ENCODE results near the gene TLL2. TPM values are rescaled to one million over a fixed set of nuclear protein-coding genes. Genes with fewer than 3 reads are reported as not detected.

TLL2 gene
- total RNA-seq, 2 experiments from 2014 or later = not detected

- H3K27me3 Mint-ChIP-seq = peaks cover 29% of the 10 kb centered on the region
- no peaks in the 10 kb centered on the region for H3K36me3 Mint-ChIP-seq (ENCODE audit: low read depth)
- ChIA-PET CTCF (interaction anchor here (0.7 kb wide), 1 partner anchor 174 kb away, joined by 3 read pairs; no protein-coding TSS in a partner anchor), POLR2A (no interaction called here)
- H3K4me3 Mint-ChIP-seq = no peak overlapping the region
- DNase-seq = no peak
- H3K27ac Mint-ChIP-seq = no peak overlapping the region
- H3K4me1 Mint-ChIP-seq = peaks cover 14% of the 10 kb centered on the region
- H3K9me3 Mint-ChIP-seq = no peaks in the 10 kb centered on the region
These were observed 135.9 kb downstream of the TLL2 start for GRCh38 chr10:96377816-96378294.

- no peaks in the 10 kb centered on the region for H3K36me3 Mint-ChIP-seq (ENCODE audit: low read depth)
- no peaks in the 10 kb centered on the region for H3K9me3 Mint-ChIP-seq
- no peak for DNase-seq
- H3K4me3 Mint-ChIP-seq = no peak overlapping the region
- no peak overlapping the region for H3K27ac Mint-ChIP-seq
- ChIA-PET POLR2A (no interaction called here), CTCF (no interaction called here)
- peaks cover 29% of the 10 kb centered on the region for H3K27me3 Mint-ChIP-seq
- peaks cover 14% of the 10 kb centered on the region for H3K4me1 Mint-ChIP-seq
These were observed 137.2 kb downstream of the TLL2 start for GRCh38 chr10:96376483-96376882.

DNA sequence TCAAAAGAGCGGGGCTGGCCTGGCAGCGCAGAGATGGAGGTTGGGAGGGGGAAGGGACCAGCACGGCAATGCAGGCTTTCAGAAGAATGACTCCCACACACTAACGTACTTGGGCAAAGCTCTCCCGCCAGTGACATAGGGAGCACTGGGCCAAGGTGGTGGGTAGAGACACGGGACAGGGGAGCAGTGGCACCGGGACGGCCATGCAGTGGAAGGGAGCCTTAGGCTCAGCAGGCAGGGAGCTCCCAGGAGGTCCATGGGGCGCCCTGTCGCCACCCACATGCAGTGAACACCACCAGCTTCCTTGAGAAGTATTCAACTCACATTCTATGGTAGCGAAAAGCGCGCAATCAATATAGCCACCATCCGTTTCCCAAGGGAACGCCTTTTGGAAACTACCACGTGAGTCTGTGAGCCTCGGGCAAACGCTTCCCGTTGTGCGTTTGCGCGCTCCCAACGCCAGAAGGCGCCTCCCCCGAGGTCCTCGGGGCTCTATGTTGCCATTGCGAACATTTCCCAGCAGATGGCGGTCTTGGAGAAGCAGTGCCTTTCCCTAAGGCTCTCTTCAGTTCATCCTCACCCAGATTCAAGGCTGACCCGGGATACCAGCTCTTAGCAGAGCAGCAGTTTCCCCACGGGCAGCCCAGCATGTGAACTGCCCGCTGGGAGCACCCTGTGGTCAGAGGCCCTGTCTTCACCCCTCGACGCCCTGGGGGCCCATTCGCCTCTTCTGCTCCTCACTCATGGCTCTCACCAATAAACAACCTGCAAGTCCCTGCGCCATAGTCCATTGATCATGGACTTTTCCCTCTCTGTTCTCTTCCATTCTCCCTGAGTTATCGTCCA lies 138.5 kb downstream of the TLL2 start:
- Mint-ChIP-seq H3K27me3 (peaks cover 29% of the 10 kb centered on the region), H3K9me3 (no peaks in the 10 kb centered on the region), H3K36me3 (ENCODE audit: low read depth) (no peaks in the 10 kb centered on the region), H3K4me3 (peak overlapping the region; percentile 59), H3K4me1 (peaks cover 14% of the 10 kb centered on the region), H3K27ac (no peak overlapping the region)
- peak; percentile 76 for DNase-seq
- POLR2A ChIA-PET = interaction anchor here (1.2 kb wide), 1 partner anchor 245 kb away, joined by 4 read pairs; the partner anchor contains the start of gene ZNF518A
- CTCF ChIA-PET = interaction anchor here (0.6 to 2.5 kb wide), 17 partner anchors 10 to 798 kb away, joined by 3 to 24 read pairs (median 3); partner anchors contain the start of gene TLL2

GRCh38 chr10:96374639-96374984 lies 139.1 kb downstream of the TLL2 start:
- Mint-ChIP-seq H3K27ac (no peak overlapping the region), H3K27me3 (peaks cover 29% of the 10 kb centered on the region), H3K4me1 (peaks cover 14% of the 10 kb centered on the region), H3K4me3 (peak overlapping the region; percentile 59), H3K36me3 (ENCODE audit: low read depth) (no peaks in the 10 kb centered on the region), H3K9me3 (no peaks in the 10 kb centered on the region)
- no peak for DNase-seq
- ChIA-PET POLR2A (interaction anchor here (1.2 kb wide), 1 partner anchor 244 kb away, joined by 4 read pairs; the partner anchor contains the start of gene ZNF518A), CTCF (interaction anchor here (0.6 to 2.5 kb wide), 15 partner anchors 9 to 797 kb away, joined by 3 to 24 read pairs (median 3); partner anchors contain the start of gene TLL2)

GRCh38 chr10:96374004-96374403 lies 139.7 kb downstream of the TLL2 start:
- peaks cover 29% of the 10 kb centered on the region for H3K27me3 Mint-ChIP-seq
- H3K36me3 Mint-ChIP-seq (ENCODE audit: low read depth) = no peaks in the 10 kb centered on the region
- H3K4me3 Mint-ChIP-seq = no peak overlapping the region

GRCh38 chr10:96371356-96371755 lies 142.4 kb downstream of the TLL2 start:
- POLR2A ChIA-PET = no interaction called here
- peaks cover 14% of the 10 kb centered on the region for H3K4me1 Mint-ChIP-seq
- H3K9me3 Mint-ChIP-seq = no peaks in the 10 kb centered on the region
- peaks cover 25% of the 10 kb centered on the region for H3K27me3 Mint-ChIP-seq
- no peak for DNase-seq
- CTCF ChIA-PET = interaction anchor here (0.7 to 2.4 kb wide), 7 partner anchors 8 to 683 kb away, joined by 3 to 10 read pairs (median 4); no protein-coding TSS in a partner anchor
- no peak overlapping the region for H3K27ac Mint-ChIP-seq
- H3K36me3 Mint-ChIP-seq (ENCODE audit: low read depth) = no peaks in the 10 kb centered on the region
- no peak overlapping the region for H3K4me3 Mint-ChIP-seq

More at GRCh38 chr10:96374004-96374403, 139.7 kb downstream of the TLL2 start:
- no peak for DNase-seq
- POLR2A ChIA-PET = no interaction called here
- no peaks in the 10 kb centered on the region for H3K9me3 Mint-ChIP-seq
- H3K4me1 Mint-ChIP-seq = peaks cover 14% of the 10 kb centered on the region
- H3K27ac Mint-ChIP-seq = no peak overlapping the region
- CTCF ChIA-PET = interaction anchor here (1.2 to 2.5 kb wide), 4 partner anchors 9 to 358 kb away, joined by 3 to 24 read pairs (median 4); no protein-coding TSS in a partner anchor

DNA sequence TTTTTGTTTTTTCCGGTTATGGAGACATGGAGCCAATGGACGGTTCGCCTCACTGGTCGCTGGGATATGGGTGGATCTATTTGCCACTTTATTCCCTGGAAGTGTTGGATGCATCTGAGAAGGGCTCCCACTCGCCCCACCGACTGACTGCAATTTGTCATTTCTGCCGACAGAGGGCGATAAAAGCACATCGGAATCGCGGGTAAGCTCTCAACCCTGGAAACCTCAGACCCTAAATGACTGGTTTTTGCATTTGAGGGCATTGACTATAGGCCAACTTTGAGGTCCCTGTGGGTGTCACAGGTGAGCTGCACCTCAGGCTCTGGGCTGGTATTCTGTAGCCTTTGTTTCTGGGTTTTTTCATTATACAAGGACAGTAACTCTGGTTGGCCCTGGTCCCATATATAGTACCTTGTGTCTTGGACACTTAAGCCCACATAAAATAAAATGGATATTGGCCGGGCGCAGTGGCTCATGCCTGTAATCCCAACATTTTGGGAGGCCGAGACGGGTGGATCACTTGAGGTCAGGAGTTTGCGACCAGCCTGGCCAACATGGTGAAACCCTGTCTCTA lies 143.1 kb downstream of the TLL2 start:
- H3K27me3 Mint-ChIP-seq = peaks cover 21% of the 10 kb centered on the region
- CTCF ChIA-PET = interaction anchor here (0.7 to 2.4 kb wide), 16 partner anchors 8 to 683 kb away, joined by 3 to 10 read pairs (median 3); partner anchors contain the start of genes OPALIN and TLL2
- peak; percentile 48 for DNase-seq
- POLR2A ChIA-PET = no interaction called here
- H3K36me3 Mint-ChIP-seq (ENCODE audit: low read depth) = no peaks in the 10 kb centered on the region
- no peak overlapping the region for H3K4me3 Mint-ChIP-seq
- no peak overlapping the region for H3K27ac Mint-ChIP-seq
- H3K4me1 Mint-ChIP-seq = peaks cover 13% of the 10 kb centered on the region
- no peaks in the 10 kb centered on the region for H3K9me3 Mint-ChIP-seq

DNA sequence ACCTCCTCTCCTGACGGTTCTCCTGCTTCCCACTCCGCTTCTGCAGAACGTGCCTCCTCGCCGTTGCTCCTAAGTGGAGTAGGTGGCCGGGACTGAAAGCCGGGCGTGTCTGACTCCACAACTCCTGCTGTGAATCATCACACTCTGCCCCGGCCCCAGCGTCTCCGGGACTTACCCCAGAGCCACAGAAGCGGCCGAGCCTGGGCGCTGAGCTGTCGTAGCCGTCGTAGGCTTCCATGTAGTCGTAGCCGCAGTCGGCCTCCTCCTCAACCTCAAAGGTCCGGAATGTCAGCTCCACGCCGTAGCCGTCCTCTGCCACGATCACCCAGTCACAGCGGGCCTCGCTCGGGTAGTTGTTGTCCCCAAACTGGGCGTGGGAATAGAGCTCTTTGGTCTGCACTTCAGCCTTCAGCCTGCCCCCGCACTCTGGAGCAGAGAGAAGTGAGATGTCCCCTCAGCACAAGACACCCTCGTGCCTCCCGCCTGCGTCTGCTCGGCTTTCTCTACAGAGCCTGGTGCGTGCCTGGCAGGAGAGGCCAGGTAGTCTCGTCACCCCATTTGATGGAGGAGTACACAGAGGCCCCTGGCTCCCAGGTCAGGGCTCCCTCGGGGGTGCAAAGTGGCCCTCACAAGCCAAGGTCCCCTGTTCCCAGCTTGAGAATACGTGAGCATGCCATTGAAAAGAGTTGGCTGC lies 143.7 kb downstream of the TLL2 start:
- Mint-ChIP-seq H3K9me3 (no peaks in the 10 kb centered on the region), H3K27me3 (peaks cover 16% of the 10 kb centered on the region), H3K36me3 (ENCODE audit: low read depth) (no peaks in the 10 kb centered on the region), H3K4me3 (no peak overlapping the region), H3K4me1 (peaks cover 8% of the 10 kb centered on the region), H3K27ac (no peak overlapping the region)
- no peak for DNase-seq
- CTCF ChIA-PET = interaction anchor here (0.9 to 2.4 kb wide), 12 partner anchors 8 to 361 kb away, joined by 3 to 10 read pairs (median 4); partner anchors contain the start of genes OPALIN and TLL2
- POLR2A ChIA-PET = no interaction called here

DNA sequence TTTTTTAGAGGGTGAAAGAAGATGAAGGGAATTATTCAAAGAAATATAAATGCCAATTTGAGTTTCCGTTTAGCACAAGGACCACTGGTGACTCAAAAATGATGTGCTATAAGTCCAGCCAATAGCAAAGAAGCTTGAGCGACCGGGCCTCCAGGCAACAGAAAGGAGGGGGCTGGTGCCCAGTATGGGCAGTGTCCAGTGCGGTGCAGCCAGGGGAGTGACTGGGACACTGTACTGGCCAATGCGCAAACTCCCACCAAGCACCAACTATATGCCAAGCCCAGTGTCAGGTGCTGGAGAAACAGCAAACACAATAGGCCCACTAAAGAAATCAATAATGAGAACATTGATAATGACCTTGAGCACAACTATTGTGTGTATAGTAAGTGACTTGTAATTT lies 144.8 kb downstream of the TLL2 start:
- POLR2A ChIA-PET = no interaction called here
- no peak overlapping the region for H3K27ac Mint-ChIP-seq
- no peak for DNase-seq
- peaks cover 6% of the 10 kb centered on the region for H3K27me3 Mint-ChIP-seq
- no peaks in the 10 kb centered on the region for H3K4me1 Mint-ChIP-seq
- CTCF ChIA-PET = no interaction called here
- no peak overlapping the region for H3K4me3 Mint-ChIP-seq
- no peaks in the 10 kb centered on the region for H3K36me3 Mint-ChIP-seq (ENCODE audit: low read depth)
- no peaks in the 10 kb centered on the region for H3K9me3 Mint-ChIP-seq

DNA sequence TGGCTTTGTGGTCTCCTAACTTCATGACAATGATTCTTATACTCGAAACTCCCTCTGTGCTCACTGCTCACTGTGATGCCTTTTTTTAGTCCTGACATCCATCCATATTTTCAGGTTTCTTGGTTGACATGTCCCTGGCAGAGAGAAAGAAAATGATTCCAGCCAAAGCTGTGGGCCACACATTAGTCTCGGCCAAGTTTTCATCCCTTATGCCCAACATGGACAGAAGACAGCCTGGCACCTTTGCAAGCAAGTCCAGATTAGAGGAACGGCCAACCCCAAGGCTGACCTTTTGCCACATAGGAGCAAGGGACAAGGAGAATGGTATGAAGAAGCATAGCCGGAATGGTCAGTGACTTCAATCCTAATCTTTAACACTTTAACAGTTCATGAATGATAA lies 146.3 kb downstream of the TLL2 start:
- no peak overlapping the region for H3K27ac Mint-ChIP-seq
- H3K4me3 Mint-ChIP-seq = no peak overlapping the region
- CTCF ChIA-PET = interaction anchor here (4.5 kb wide), 1 partner anchor 7 kb away, joined by 24 read pairs; no protein-coding TSS in a partner anchor
- POLR2A ChIA-PET = no interaction called here
- H3K27me3 Mint-ChIP-seq = peaks cover 5% of the 10 kb centered on the region
- no peaks in the 10 kb centered on the region for H3K36me3 Mint-ChIP-seq (ENCODE audit: low read depth)
- DNase-seq = no peak
- no peaks in the 10 kb centered on the region for H3K4me1 Mint-ChIP-seq
- no peaks in the 10 kb centered on the region for H3K9me3 Mint-ChIP-seq

DNA sequence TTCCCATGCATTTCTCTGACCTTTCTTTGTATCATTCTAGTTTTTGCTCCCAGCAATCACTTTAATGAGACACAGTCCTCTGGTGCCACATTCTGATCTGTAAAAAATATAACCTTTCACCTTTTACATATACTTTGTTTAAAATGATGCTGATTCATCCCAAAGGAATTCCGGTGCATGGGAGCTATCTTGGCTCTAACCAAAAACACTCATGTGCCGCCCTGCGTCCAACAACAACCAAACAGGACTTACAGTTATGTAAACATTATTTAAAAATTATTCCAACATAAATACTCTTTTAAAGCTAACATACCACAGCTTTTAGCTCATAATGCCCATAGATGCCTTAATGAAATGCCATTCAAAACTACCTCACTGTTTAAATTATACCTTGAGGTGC lies 147.2 kb downstream of the TLL2 start:
- POLR2A ChIA-PET = no interaction called here
- DNase-seq = no peak
- CTCF ChIA-PET = interaction anchor here (0.6 to 4.5 kb wide), 3 partner anchors 8 to 540 kb away, joined by 4 to 24 read pairs (median 5); no protein-coding TSS in a partner anchor
- Mint-ChIP-seq H3K4me3 (no peak overlapping the region), H3K27me3 (peaks cover 5% of the 10 kb centered on the region), H3K4me1 (no peaks in the 10 kb centered on the region), H3K9me3 (no peaks in the 10 kb centered on the region), H3K27ac (no peak overlapping the region), H3K36me3 (ENCODE audit: low read depth) (no peaks in the 10 kb centered on the region)

- POLR2A ChIA-PET = no interaction called here
- no peak overlapping the region for H3K27ac Mint-ChIP-seq
- no peak overlapping the region for H3K4me3 Mint-ChIP-seq
- CTCF ChIA-PET = interaction anchor here (0.6 to 4.5 kb wide), 3 partner anchors 9 to 636 kb away, joined by 3 to 24 read pairs (median 4); no protein-coding TSS in a partner anchor
- H3K9me3 Mint-ChIP-seq = no peaks in the 10 kb centered on the region
- DNase-seq = no peak
- H3K4me1 Mint-ChIP-seq = no peaks in the 10 kb centered on the region
- no peaks in the 10 kb centered on the region for H3K36me3 Mint-ChIP-seq (ENCODE audit: low read depth)
- peaks cover 5% of the 10 kb centered on the region for H3K27me3 Mint-ChIP-seq
These were observed 148.2 kb downstream of the TLL2 start for GRCh38 chr10:96365571-96365970.
